Lung microvascular endothelial cell (primary cell): ENCODE results near the gene TBCK. TPM values are rescaled to one million over a fixed set of nuclear protein-coding genes. Genes with fewer than 3 reads are reported as not detected.

ENCODE experiments used
- DNase-seq, 2 donors: peaks; one replicate each; pipeline versions ENCODE4 v3.0.0 to v3.0.0-alpha.2; 2010; ENCODE audit warnings: low read depth in 2 of 2
- total RNA-seq: library from RNA; depleted of rRNA; stranded (reverse); fragments of >200 nt; gene quantifications from 2 replicates; pipeline ENCODE4 v1.2.1, GENCODE V29; 2014

The TBCK gene
- total RNA-seq, 1 donor from 2014 or later: 25.4 TPM

- DNase-seq: peak; percentile 11 to 67
Measured at GRCh38 chr4:105994061-105994460, 321.9 kb downstream of the TBCK start.

- DNase-seq: no peak
Measured at GRCh38 chr4:105992641-105993305, 323.2 kb downstream of the TBCK start.

GRCh38 chr4:105991726-105992125 lies 324.3 kb downstream of the TBCK start:
- no peak for DNase-seq

Other genes with a start within 250 kb of the TBCK start
- gene AIMP1, start 341 bp upstream of the TBCK start, total RNA-seq: 10.5 and 11.3 TPM in 2 replicates
- not detected in 2 replicates for gene GIMD1, start 52.6 kb upstream of the TBCK start, total RNA-seq